GM10266 (cell line): ENCODE data around the gene STK32C.

Experiments used
- DNase-seq: peaks from one replicate; pipeline ENCODE4 v3.0.0; 2012; ENCODE audit errors: extremely low spot score
- CTCF ChIP-seq: IDR thresholded peaks from 2 replicates; pipeline ENCODE4 v1.5.1; 2012; ENCODE audit warnings: mild to moderate bottlenecking, low read depth; ENCODE audit not compliant: control insufficient read depth, insufficient read depth; ENCODE audit errors: missing control alignments

The STK32C gene

GRCh38 chr10:132174237-132174636 is 133.5 kb downstream of the STK32C start:
- no peak for DNase-seq
- no peak for TF ChIP-seq CTCF

GRCh38 chr10:132173185-132173584 is 134.6 kb downstream of the STK32C start:
- TF ChIP-seq CTCF = no peak
- DNase-seq = no peak

GRCh38 chr10:132172091-132173066 is 135.4 kb downstream of the STK32C start:
- TF ChIP-seq CTCF = no peak
- no peak for DNase-seq

GRCh38 chr10:132170561-132171361 is 137.0 kb downstream of the STK32C start:
- DNase-seq = no peak
- no peak for TF ChIP-seq CTCF

- no peak for TF ChIP-seq CTCF
- DNase-seq = no peak
Observed at GRCh38 chr10:132169766-132170560, 137.8 kb downstream of the STK32C start.

GRCh38 chr10:132169031-132169765 is 138.6 kb downstream of the STK32C start:
- DNase-seq = no peak
- no peak for TF ChIP-seq CTCF
